ENCODE data around the gene SCYGR5.

DNA sequence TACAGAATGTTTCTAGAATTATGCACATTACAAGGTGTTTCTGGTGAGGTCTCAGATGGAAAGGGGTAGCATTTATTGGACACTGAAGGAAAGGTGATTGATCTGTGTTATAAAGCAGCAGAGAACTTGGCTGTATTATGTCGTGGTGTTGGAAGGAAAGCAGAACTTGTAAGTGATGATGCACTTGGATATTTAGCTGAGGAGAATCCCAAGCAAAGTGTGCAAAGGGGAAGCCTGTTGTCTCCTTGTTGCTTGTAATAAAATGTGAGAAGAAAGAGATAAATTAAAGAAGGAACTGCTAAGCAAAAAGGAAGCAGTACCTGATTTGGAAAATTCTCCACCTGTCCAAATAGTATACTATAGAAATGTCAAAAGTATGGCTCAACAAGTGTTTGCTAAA lies 12.2 kb upstream of the SCYGR5 start:
- TF ChIP-seq, protein P1, sequence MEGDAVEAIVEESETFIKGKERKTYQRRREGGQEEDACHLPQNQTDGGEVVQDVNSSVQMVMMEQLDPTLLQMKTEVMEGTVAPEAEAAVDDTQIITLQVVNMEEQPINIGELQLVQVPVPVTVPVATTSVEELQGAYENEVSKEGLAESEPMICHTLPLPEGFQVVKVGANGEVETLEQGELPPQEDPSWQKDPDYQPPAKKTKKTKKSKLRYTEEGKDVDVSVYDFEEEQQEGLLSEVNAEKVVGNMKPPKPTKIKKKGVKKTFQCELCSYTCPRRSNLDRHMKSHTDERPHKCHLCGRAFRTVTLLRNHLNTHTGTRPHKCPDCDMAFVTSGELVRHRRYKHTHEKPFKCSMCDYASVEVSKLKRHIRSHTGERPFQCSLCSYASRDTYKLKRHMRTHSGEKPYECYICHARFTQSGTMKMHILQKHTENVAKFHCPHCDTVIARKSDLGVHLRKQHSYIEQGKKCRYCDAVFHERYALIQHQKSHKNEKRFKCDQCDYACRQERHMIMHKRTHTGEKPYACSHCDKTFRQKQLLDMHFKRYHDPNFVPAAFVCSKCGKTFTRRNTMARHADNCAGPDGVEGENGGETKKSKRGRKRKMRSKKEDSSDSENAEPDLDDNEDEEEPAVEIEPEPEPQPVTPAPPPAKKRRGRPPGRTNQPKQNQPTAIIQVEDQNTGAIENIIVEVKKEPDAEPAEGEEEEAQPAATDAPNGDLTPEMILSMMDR (IDR thresholded peaks at IDR 0.05), result no peak
- no peak for TF ChIP-seq POLR2A (IDR thresholded peaks at IDR 0.05)

Measured in lower leg skin (tissue), 3 donors.